ENCODE results near the gene LZTR1. TPM values are rescaled to one million over a fixed set of nuclear protein-coding genes. Genes with fewer than 3 reads are reported as not detected.

The LZTR1 gene
- total RNA-seq, 2 donors from 2014 or later: 25.7 to 66.9 TPM

GRCh38 chr22:20948450-20948849 is 33.6 kb upstream of the LZTR1 start:
- DNase-seq: no peak
- WGBS, 2 donors: 50 to 93% methylated on average over 2 to 5 of the region's 5 CpGs
- H3K9me3 ChIP-seq: no peaks in the 10 kb centered on the region
- TF ChIP-seq POLR2A (IDR thresholded peaks at IDR 0.05) (no peak), CTCF (IDR thresholded peaks at IDR 0.05) (no peak)
- ATAC-seq: no peak
- H3K36me3 ChIP-seq (replicated peaks in 1 of 2; ENCODE audit: insufficient read depth in 1 of 2, low read depth in 2 of 2): peaks cover 0 to 2% of the 10 kb centered on the region in 2 donors
- no peaks in the 10 kb centered on the region for H3K27me3 ChIP-seq
- intact Hi-C loops (cut with DNase I): no loop called here
- no peak overlapping the region for H3K4me3 ChIP-seq
- peaks cover 36% of the 10 kb centered on the region for H3K4me1 ChIP-seq
- H3K27ac ChIP-seq: no peak overlapping the region

DNA sequence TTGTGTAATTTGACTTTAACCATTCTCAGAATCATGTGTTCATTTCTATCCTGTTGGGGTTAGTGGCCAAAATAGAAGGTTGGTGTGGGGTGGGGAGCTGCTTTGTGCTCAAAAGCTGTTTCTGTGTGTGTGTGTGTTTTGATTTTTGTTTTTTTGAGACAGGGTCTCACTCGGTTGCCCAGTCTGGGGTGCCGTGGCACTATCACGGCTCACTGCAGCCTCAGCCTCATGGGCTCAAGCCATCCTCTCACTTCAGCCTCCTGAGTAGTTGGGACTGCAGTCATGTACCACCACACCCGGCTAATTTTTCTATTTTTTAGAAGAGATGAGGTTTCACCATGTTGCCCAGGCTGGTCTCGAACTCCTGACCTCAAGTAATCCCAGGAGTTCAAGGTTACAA is 33.1 kb upstream of the LZTR1 start:
- DNase-seq (no peak), ATAC-seq (no peak)
- TF ChIP-seq CTCF (IDR thresholded peaks at IDR 0.05): no peak
- no peak for TF ChIP-seq POLR2A (IDR thresholded peaks at IDR 0.05)
- H3K9me3 ChIP-seq: no peaks in the 10 kb centered on the region
- no peak overlapping the region for H3K27ac ChIP-seq
- peaks cover 42% of the 10 kb centered on the region for H3K4me1 ChIP-seq
- no peaks in the 10 kb centered on the region for H3K27me3 ChIP-seq
- 86 to 90% methylated on average over 5 of the region's 5 CpGs for WGBS, 2 donors
- no peak overlapping the region for H3K4me3 ChIP-seq
- intact Hi-C loops (cut with DNase I): no loop called here
- peaks cover 0 to 2% of the 10 kb centered on the region in 2 donors for H3K36me3 ChIP-seq (replicated peaks in 1 of 2; ENCODE audit: insufficient read depth in 1 of 2, low read depth in 2 of 2)

DNA sequence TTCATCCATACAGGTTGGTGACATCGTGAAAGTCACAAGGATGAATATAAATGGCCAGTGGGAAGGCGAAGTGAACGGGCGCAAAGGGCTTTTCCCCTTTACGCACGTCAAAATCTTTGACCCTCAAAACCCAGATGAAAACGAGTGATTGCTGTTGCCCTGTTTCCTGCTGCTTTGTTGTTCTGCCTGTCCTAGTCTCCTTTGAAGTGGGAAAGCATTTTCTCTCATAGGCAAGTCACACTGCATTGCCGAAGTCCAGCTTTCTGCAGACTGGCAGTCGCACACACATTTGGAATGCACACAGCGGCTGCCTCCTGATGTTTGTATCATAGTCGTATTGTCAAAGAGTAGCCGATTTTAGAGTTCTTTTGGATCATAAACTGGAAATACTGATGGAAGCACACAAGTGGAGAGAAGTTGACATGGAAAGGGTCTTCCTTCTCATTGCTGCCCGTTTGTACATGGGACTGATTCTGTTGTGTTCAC is 32.4 kb upstream of the LZTR1 start:
- no peak for DNase-seq
- 88 to 92% methylated on average over 13 of the region's 13 CpGs for WGBS, 2 donors
- no peak overlapping the region for H3K4me3 ChIP-seq
- peaks cover 0 to 2% of the 10 kb centered on the region in 2 donors for H3K36me3 ChIP-seq (replicated peaks in 1 of 2; ENCODE audit: insufficient read depth in 1 of 2, low read depth in 2 of 2)
- H3K27me3 ChIP-seq: no peaks in the 10 kb centered on the region
- intact Hi-C loops (cut with DNase I): no loop called here
- TF ChIP-seq POLR2A (IDR thresholded peaks at IDR 0.05) (no peak), CTCF (IDR thresholded peaks at IDR 0.05) (no peak)
- no peak for ATAC-seq
- peaks cover 49% of the 10 kb centered on the region for H3K4me1 ChIP-seq
- no peaks in the 10 kb centered on the region for H3K9me3 ChIP-seq
- no peak overlapping the region for H3K27ac ChIP-seq

DNA sequence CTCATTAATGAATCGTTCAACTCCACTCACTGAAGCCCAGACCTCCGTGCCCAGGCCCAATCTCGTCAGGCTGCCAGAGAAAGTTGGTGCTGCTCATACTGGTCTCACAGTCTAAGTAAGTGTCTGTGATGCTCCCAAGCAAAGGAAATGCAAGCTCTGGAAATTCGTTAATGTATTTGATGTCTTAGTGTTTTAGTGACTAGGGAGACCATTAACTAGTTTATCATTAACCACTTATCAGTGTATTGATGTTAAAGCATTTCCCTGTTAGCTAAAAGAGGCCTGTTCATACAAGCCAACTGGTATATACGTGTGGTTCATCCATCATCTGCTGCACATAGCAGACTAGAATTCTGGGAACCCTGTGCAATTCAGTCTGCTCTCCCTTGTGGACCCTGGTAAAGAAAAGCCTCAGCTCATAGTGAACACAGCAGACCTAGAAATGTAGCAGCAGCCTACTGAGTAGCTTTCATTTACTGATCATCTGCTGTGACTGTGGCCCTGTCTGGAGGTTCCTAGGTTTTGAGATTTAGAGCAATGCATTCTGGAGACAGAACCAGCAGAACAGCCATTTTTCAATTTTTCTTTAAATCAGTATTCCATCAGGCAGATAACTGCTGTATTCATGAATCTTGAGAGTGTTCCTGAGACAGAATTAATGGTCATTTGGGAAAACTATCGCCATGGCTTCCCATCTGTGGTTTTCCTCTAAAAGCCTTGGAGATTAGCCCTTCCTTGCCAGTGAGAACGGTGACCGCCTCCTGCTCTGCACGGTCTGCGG is 30.8 kb upstream of the LZTR1 start:
- 56 to 58% methylated on average over 10 of the region's 10 CpGs for WGBS, 2 donors
- no peaks in the 10 kb centered on the region for H3K9me3 ChIP-seq
- no peaks in the 10 kb centered on the region for H3K27me3 ChIP-seq
- peaks cover 0 to 2% of the 10 kb centered on the region in 2 donors for H3K36me3 ChIP-seq (replicated peaks in 1 of 2; ENCODE audit: insufficient read depth in 1 of 2, low read depth in 2 of 2)
- intact Hi-C loops (cut with DNase I): no loop called here
- H3K4me3 ChIP-seq: no peak overlapping the region
- DNase-seq: no peak
- no peak for ATAC-seq
- peak overlapping the region in 3 of 4 donors; percentile 39 to 40 (median 39) for H3K27ac ChIP-seq
- TF ChIP-seq CTCF (IDR thresholded peaks at IDR 0.05) (no peak), POLR2A (IDR thresholded peaks at IDR 0.05) (no peak)
- peaks cover 51% of the 10 kb centered on the region for H3K4me1 ChIP-seq
